GM11168 (cell line): ENCODE results near the gene PLPPR5.
"Not testable (repeated sequence)": the region's sequence is repeated elsewhere in the genome, so short reads cannot be mapped to it uniquely, and the experiment has no call there.

Experiments used
- in situ Hi-C: fragments of 300-500 bp; cut with MboI; formaldehyde crosslinking; loops from one replicate; pipeline ENCODE4 v1.12.0; 2022; ENCODE audit warnings: low sequenced_read_pairs; ENCODE audit not compliant: unreplicated experiment

Gene PLPPR5

DNA sequence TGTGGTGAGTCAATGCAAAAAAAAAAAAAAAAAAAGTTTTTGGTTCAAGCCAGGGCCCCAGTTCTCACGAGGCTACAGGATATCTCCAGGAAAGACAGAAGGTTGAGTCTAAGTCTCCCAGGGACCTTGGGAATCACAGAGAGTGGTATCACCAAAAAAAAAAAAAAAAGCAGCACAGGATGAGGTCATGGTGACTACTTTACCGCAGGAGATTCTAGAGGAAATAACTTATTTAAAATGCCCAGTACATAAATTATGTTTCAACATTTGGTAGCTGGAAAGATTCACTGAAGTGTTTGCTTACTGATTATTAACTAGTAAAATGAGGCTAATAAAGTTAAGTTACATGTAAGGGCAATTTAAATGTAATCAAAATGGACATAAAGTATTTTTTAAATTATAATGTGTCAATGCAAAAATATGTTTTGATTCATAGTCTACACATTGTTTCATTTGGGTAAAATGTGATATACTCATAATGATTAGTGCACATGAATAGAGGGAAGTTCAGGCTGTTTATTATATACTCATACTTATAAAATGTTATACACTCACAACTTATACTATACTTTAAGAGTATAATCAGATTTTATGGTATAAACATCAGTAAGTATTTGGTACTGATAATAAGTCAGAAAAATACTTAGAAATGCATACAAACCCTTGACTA, 84.1 kb downstream of the PLPPR5 start:
- in situ Hi-C loops, result no loop called here

- in situ Hi-C loops, result no loop called here
These were observed 85.0 kb downstream of the PLPPR5 start for GRCh38 chr1:98919652-98920051.

DNA sequence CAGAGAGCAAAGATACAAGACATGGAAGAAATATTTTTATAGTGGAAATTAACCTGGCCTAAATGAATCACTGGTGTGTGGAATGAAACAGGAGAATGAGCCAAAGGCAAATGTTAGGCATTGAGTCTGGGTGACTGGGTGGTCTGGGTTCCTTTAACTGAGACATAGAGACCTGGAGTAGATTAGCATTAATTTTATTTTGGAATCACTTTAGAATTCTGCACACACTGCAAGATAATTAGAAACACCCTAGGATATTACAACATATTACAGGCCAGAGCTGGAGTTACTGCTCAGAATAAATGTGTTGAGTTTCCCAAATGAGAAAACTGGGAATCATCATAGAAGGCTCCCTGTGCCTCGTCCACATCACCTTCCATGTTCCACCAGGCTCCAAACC, 85.5 kb downstream of the PLPPR5 start:
- in situ Hi-C loops, result no loop called here

- in situ Hi-C loops, result no loop called here
These were observed 90.1 kb downstream of the PLPPR5 start for GRCh38 chr1:98914547-98914946.

GRCh38 chr1:98910827-98911226, 93.8 kb downstream of the PLPPR5 start:
- in situ Hi-C loops, result no loop called here

DNA sequence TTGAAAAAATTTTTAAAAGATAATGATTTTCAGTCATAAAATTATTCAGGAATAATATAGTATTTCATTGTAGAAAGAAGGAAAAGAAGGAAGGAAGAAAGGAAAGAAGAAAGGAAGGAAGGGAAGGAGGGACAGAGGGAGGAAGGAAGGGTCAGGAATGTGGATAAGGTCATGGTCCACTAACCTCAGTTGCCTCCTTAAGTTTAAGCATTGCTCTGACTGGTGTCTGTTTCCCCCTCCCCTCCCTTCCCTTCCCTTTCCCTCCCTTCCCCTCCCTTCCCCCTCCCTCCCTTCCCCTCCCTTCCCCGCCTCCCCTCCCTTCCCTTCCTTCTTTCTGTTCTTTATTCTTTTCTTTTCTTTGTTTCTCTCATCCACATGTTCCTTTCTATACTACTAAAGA, 95.7 kb downstream of the PLPPR5 start:
- in situ Hi-C loops, result no loop called here

DNA sequence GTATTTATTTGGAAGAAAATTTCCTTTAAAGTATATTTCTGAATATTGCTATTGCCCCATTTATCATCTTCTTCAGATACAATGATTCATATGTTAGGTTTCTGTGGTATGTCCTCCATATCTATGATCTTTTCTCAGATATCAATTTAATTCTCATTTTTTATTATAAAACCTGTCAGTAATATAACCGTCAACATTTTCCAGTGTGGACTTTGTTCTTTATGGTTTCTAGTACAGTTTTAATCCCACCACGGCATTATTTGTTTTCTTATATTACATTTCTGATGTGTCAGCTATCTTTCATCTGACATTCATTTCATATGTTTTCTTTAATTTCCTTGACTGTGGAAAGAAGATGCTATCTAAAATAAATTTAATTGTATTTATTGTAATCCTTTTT, 97.9 kb downstream of the PLPPR5 start:
- in situ Hi-C loops, result no loop called here

GRCh38 chr1:98906361-98906760, 98.3 kb downstream of the PLPPR5 start:
- in situ Hi-C loops, result no loop called here

DNA sequence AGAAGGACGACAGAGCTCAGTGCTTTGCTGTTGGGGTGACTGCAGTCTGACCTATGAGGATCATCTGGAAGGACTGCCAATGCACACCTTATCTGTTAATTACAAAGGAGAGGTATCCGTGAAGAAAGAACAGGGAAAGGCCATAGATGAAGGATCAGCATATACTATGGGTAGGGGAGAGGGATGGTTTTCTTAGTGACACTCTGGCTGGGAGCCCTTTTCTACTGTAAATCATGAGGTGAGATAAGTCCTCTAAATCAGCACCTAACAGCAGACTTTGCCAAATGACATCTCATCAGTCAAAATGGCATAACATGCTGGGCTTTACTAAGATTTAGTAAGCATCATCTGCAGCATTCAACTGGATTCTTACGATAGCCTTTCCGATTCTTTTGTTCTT, 100.0 kb downstream of the PLPPR5 start:
- in situ Hi-C loops, result no loop called here

DNA sequence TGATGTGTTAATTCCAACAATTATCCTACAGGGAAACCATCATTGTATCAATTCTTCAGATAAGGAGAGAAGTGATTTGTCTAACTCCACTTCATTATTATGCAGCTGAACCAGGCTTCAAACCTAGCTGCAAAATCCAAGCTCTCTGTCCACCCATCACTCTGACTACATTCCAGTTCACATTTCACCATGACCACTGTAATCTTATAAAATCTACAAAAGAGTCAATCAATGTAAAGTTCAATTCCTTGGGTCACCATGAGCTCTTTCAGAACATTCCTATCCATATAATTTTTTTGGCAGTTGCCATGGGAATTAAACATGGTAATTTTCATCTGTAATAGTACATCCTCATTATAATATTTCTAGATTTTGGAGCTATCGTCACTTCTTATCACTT, 100.9 kb downstream of the PLPPR5 start:
- in situ Hi-C loops, result no loop called here

GRCh38 chr1:98903261-98903660, 101.4 kb downstream of the PLPPR5 start:
- in situ Hi-C loops, result no loop called here

- in situ Hi-C loops, result no loop called here
These were observed 105.7 kb downstream of the PLPPR5 start for GRCh38 chr1:98898940-98899339.

- in situ Hi-C loops, result no loop called here
These were observed 107.2 kb downstream of the PLPPR5 start for GRCh38 chr1:98897479-98897878.

DNA sequence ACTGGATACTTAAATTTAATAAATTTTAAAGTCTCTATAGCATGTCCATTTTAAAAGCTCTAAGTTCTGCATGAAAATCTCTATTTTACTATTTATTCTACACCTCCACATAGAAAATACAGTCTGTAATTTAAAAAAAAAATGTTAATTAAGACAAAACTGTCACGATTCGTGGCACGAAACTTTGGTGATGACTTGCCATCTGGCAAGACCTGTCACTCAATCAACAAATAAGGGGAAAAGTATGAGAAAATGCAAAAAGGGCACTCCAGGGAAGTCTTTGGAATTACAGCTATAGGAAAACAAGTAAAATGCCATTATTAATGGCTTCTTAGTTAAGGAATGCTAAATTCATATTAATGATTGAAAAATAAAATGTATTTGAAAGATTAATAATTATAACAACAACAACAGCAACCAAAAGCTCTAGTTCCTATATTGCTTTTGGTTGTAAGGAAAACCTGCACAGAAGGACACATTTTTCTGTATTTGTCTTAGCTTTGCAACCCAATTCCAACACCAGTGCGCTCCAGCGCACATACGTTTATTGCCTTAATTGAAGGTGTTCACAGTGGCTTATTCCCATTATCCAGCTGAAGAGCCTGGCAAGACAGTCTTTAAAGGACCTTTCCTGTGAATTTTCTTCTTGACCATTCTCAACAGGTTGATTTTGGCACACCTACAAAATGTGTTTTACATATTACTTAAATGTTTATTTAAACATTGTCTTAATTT, 107.8 kb downstream of the PLPPR5 start:
- in situ Hi-C loops, result no loop called here

DNA sequence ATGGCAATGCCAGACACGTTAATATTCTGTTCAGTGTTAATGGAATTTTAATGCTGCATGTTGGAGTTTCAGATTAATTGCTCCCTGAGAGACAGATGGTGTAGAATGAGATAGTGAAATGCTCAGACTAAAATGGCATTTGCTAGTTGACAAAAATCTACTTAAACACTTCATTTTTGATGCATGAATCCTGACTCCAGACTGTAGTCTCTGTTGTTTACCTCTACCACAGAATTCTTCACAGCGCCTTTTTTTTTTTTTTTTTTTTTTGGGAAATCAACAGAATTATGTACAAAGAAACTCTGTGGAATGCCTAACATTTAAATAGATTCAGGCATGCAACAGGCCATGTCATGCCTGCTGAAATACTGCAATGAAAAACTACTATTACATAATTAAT, 111.3 kb downstream of the PLPPR5 start:
- in situ Hi-C loops, result no loop called here

DNA sequence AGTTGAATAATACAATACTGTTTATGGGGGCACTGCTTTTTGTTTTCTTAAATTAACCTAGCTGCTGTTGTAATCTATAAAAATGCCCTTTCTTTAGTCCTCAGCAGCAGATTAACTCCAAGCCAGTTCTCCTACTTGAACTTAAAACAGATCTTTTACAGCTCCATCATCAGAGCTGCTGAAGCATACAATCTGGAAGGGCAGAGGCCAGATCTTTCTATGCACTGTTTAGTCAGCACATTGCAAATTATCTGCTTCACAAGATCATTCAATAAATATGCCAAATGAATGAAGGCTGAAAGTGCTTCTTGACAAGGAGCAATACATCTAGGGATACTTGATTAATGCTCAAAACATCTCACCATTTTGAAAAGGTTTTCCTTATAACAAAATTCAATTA, 115.8 kb downstream of the PLPPR5 start:
- in situ Hi-C loops, result no loop called here

DNA sequence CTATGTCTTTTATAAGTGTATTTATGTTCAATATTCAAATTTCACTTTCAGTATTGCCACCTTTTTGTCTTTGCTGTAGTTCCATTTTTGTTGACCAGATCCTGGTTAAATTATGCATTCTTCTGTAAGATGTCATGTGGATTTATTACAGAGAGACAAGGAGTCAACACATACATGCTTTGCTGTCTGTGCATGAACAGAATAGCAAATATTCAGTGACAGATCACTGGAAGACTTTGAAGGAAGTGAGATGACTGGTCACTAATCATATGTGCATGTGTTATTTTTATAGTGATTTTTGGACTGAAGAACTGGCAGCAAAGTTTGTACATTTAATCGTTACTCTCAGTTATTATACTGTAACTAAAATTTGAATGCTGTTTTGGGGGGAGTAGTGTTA, 117.2 kb downstream of the PLPPR5 start:
- in situ Hi-C loops, result no loop called here

GRCh38 chr1:98884864-98885263, 119.8 kb downstream of the PLPPR5 start:
- in situ Hi-C loops, result no loop called here

DNA sequence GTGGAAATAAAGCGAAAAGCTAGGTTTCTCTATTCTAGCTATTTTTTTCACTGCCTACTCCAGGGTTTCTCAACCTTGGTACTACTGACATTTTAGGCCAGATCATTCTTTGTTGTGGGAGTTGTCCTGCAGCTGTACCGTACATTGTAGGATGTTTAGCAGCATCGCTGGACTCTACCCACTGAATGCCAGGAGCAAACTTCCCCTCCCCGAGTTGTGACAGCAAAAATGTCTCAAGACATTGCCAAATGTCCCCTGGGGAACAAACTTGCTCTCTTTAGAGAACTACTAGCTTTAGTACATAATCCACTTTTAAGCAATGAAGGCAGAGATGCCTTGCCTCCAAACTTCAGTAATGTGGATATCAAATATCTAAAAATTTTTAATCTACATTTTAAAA, 122.8 kb downstream of the PLPPR5 start:
- in situ Hi-C loops, result no loop called here

GRCh38 chr1:98881234-98881633, 123.4 kb downstream of the PLPPR5 start:
- in situ Hi-C loops, result not testable (repeated sequence)

GRCh38 chr1:98874828-98875227, 129.8 kb downstream of the PLPPR5 start:
- in situ Hi-C loops, result no loop called here
